Hepatocyte (in vitro differentiated cells): ENCODE measurements around the gene UTRN. TPM values are rescaled to one million over a fixed set of nuclear protein-coding genes. Genes with fewer than 3 reads are reported as not detected.
A peak's percentile ranks its signal among the peaks of the same experiment; 100 is the strongest.

Source experiments
- DNase-seq: peaks from one replicate; pipeline ENCODE4 v3.0.0-alpha.2; 2016; ENCODE audit warnings: low spot score
- H2AFZ ChIP-seq: fragments of 200-600 bp; sonication (generic); 2 replicates; pipeline ENCODE4 v1.6.0; 2016; ENCODE audit warnings: antibody characterized with exemption, mild to moderate bottlenecking
- H3K27ac ChIP-seq: fragments of 200-600 bp; sonication (generic); 2 replicates; pipeline ENCODE4 v1.5.1; 2016; ENCODE audit warnings: mild to moderate bottlenecking
- H3K27me3 ChIP-seq: fragments of 200-600 bp; sonication (generic); 2 replicates; pipeline ENCODE4 v1.6.1; 2016
- H3K36me3 ChIP-seq: fragments of 200-600 bp; sonication (generic); replicated peaks from 2 replicates; pipeline ENCODE4 v1.5.1; 2016; ENCODE audit warnings: low read depth; ENCODE audit not compliant: insufficient read depth
- H3K4me1 ChIP-seq: fragments of 200-600 bp; sonication (generic); 2 replicates; pipeline ENCODE4 v1.5.1; 2016; ENCODE audit warnings: mild to moderate bottlenecking, moderate library complexity; ENCODE audit not compliant: insufficient read depth
- H3K4me2 ChIP-seq: fragments of 200-600 bp; sonication (generic); 2 replicates; pipeline ENCODE4 v1.6.0; 2016
- H3K4me3 ChIP-seq: fragments of 200-600 bp; sonication (generic); 2 replicates; pipeline ENCODE4 v1.5.1; 2016; ENCODE audit warnings: mild to moderate bottlenecking
- H3K79me2 ChIP-seq: fragments of 200-600 bp; sonication (generic); 2 replicates; pipeline ENCODE4 v1.6.0; 2017; ENCODE audit warnings: mild to moderate bottlenecking
- H3K9me2 ChIP-seq: fragments of 200-600 bp; sonication (generic); replicated peaks from 2 replicates; pipeline ENCODE4 v1.6.0; 2017; ENCODE audit warnings: mild to moderate bottlenecking; ENCODE audit not compliant: insufficient read depth
- H3K9me3 ChIP-seq: fragments of 200-600 bp; sonication (generic); 2 replicates; pipeline ENCODE4 v1.5.1; 2016; ENCODE audit warnings: low read depth, mild to moderate bottlenecking
- H4K20me1 ChIP-seq: fragments of 200-600 bp; sonication (generic); 2 replicates; pipeline ENCODE4 v1.6.0; 2016; ENCODE audit warnings: mild to moderate bottlenecking; ENCODE audit not compliant: insufficient read depth, poor library complexity, severe bottlenecking
- CTCF ChIP-seq: fragments of 200-600 bp; sonication (generic); IDR thresholded peaks from 2 replicates; pipeline ENCODE4 v1.5.1; 2016; ENCODE audit warnings: antibody characterized with exemption, mild to moderate bottlenecking; ENCODE audit not compliant: poor library complexity
- EZH2 ChIP-seq: fragments of 200-600 bp; sonication (generic); IDR thresholded peaks from 2 replicates; pipeline ENCODE4 v1.6.1; 2016; ENCODE audit warnings: antibody characterized with exemption, mild to moderate bottlenecking, borderline replicate concordance
- EZH2phosphoT487 ChIP-seq: fragments of 200-600 bp; sonication (generic); IDR thresholded peaks from one replicate; pipeline ENCODE4 v1.6.1; 2018; ENCODE audit warnings: antibody characterized with exemption, mild to moderate bottlenecking, low read depth, moderate library complexity; ENCODE audit not compliant: unreplicated experiment, severe bottlenecking
- WGBS: methylation state at CpG from one replicate; pipeline ENCODE4 v1.1.6; 2016; ENCODE audit warnings: low lambda C conversion rate; ENCODE audit errors: missing lambda C conversion rate; 5-methylcytosine and 5-hydroxymethylcytosine counted together
- polyA plus RNA-seq: library from polyadenylated mRNA; unstranded; fragments of >200 nt; fragmentation: Nextera tagmentation; extraction: Ambion mirVana; gene quantifications from 2 replicates; pipeline ENCODE4 v1.2.1, GENCODE V29; 2016
- total RNA-seq: library from RNA; depleted of rRNA; stranded (reverse); fragments of >200 nt; gene quantifications from 2 replicates; pipeline ENCODE4 v1.2.3, GENCODE V29; 2014

The UTRN gene
- total and polyA plus RNA-seq, 2 experiments from 2014 or later: 33.1 to 112 TPM

- 67% methylated on average over 5 of the region's 5 CpGs for WGBS
- H3K4me3 ChIP-seq: no peak overlapping the region
- H3K4me1 ChIP-seq: peaks cover 12% of the 10 kb centered on the region
- H3K9me2 ChIP-seq: no peaks in the 10 kb centered on the region
- peaks cover 78% of the 10 kb centered on the region for H3K79me2 ChIP-seq
- H3K36me3 ChIP-seq: no peaks in the 10 kb centered on the region
- TF ChIP-seq EZH2: no peak
- TF ChIP-seq EZH2phosphoT487: no peak
- no peak for TF ChIP-seq CTCF
- H3K27ac ChIP-seq: peak overlapping the region; percentile 24
- H3K4me2 ChIP-seq: no peak overlapping the region
- no peaks in the 10 kb centered on the region for H4K20me1 ChIP-seq
- no peak overlapping the region for H2AFZ ChIP-seq
- no peaks in the 10 kb centered on the region for H3K27me3 ChIP-seq
- DNase-seq: no peak
- H3K9me3 ChIP-seq: no peaks in the 10 kb centered on the region
Measured at GRCh38 chr6:144327081-144327480, 41.9 kb downstream of the UTRN start.

GRCh38 chr6:144330017-144330987, 45.2 kb downstream of the UTRN start:
- Histone ChIP-seq H3K27ac (peak overlapping the region; percentile 74), H3K4me1 (peaks cover 12% of the 10 kb centered on the region), H3K4me3 (no peak overlapping the region), H4K20me1 (no peaks in the 10 kb centered on the region), H3K9me3 (no peaks in the 10 kb centered on the region), H3K36me3 (no peaks in the 10 kb centered on the region), H2AFZ (no peak overlapping the region), H3K79me2 (peaks cover 81% of the 10 kb centered on the region), H3K4me2 (peak overlapping the region; percentile 67), H3K9me2 (no peaks in the 10 kb centered on the region), H3K27me3 (no peaks in the 10 kb centered on the region)
- WGBS: 41% methylated on average over 10 of the region's 10 CpGs
- DNase-seq: peak; percentile 61
- TF ChIP-seq EZH2 (no peak), CTCF (no peak), EZH2phosphoT487 (no peak)

- Histone ChIP-seq H2AFZ (no peak overlapping the region), H3K79me2 (peaks cover 82% of the 10 kb centered on the region), H4K20me1 (no peaks in the 10 kb centered on the region), H3K4me1 (peaks cover 12% of the 10 kb centered on the region), H3K27me3 (no peaks in the 10 kb centered on the region), H3K27ac (peak overlapping the region; percentile 74), H3K9me2 (no peaks in the 10 kb centered on the region), H3K4me2 (peak overlapping the region; percentile 67), H3K4me3 (no peak overlapping the region), H3K36me3 (no peaks in the 10 kb centered on the region), H3K9me3 (no peaks in the 10 kb centered on the region)
- WGBS: 73% methylated on average over 8 of the region's 8 CpGs
- DNase-seq: no peak
- TF ChIP-seq CTCF: no peak
- no peak for TF ChIP-seq EZH2
- no peak for TF ChIP-seq EZH2phosphoT487
Measured at GRCh38 chr6:144331491-144331969, 46.4 kb downstream of the UTRN start.
